Fibroblast of lung (primary cell): Measurements from ENCODE around the gene KCNG2. TPM values are rescaled to one million over a fixed set of nuclear protein-coding genes. Genes with fewer than 3 reads are reported as not detected.

Experiments used
- DNase-seq, 2 donors: peaks; one replicate each; pipeline versions ENCODE4 v3.0.0 to v3.0.0-alpha.2; 2010; ENCODE audit warnings: low read depth in 2 of 2
- H2AFZ ChIP-seq: 2 replicates; pipeline ENCODE4 v1.5.1; 2012; ENCODE audit warnings: low read length, control low read depth, inconsistent platforms
- H3K27ac ChIP-seq: 2 replicates; pipeline ENCODE4 v1.5.1; 2011; ENCODE audit warnings: low read length, control low read depth; ENCODE audit not compliant: insufficient read depth
- H3K27me3 ChIP-seq: 2 replicates; pipeline ENCODE4 v1.5.1; 2011; ENCODE audit warnings: mild to moderate bottlenecking, low read length; ENCODE audit not compliant: control insufficient read depth, insufficient read depth
- H3K36me3 ChIP-seq: 2 replicates; pipeline ENCODE4 v1.5.1; 2011; ENCODE audit warnings: low read length; ENCODE audit not compliant: control insufficient read depth, insufficient read depth
- H3K4me1 ChIP-seq: 2 replicates; pipeline ENCODE4 v1.5.1; 2011; ENCODE audit warnings: low read length; ENCODE audit not compliant: control insufficient read depth, insufficient read depth; ENCODE audit errors: extremely low read depth
- H3K4me2 ChIP-seq: 2 replicates; pipeline ENCODE4 v1.5.1; 2011; ENCODE audit warnings: low read length, control low read depth; ENCODE audit not compliant: insufficient read depth; ENCODE audit errors: extremely low read depth
- H3K4me3 ChIP-seq, 4 experiments: fragments of 200-600 bp in 1 of 4; sonication (generic) in 1 of 4; replicated peaks in 1 of 4; 2 replicates each; pipeline ENCODE4 v1.5.1; 2011 to 2016; ENCODE audit warnings: low read length in 4 of 4, low read depth in 3 of 4, mild to moderate bottlenecking in 3 of 4, control low read depth in 2 of 4, inconsistent platforms in 1 of 4, mixed read lengths in 1 of 4; ENCODE audit not compliant: insufficient read depth in 1 of 4; ENCODE audit errors: control extremely low read depth in 1 of 4
- H3K79me2 ChIP-seq: 2 replicates; pipeline ENCODE4 v1.5.1; 2012; ENCODE audit warnings: mild to moderate bottlenecking, low read length, inconsistent platforms; ENCODE audit not compliant: control insufficient read depth, insufficient read depth
- H3K9ac ChIP-seq: 2 replicates; pipeline ENCODE4 v1.5.1; 2011; ENCODE audit warnings: mild to moderate bottlenecking, low read length, control low read depth; ENCODE audit not compliant: insufficient read depth
- H3K9me3 ChIP-seq: 2 replicates; pipeline ENCODE4 v1.5.1; 2012; ENCODE audit warnings: low read depth, low read length; ENCODE audit not compliant: control insufficient read depth, insufficient read depth
- H4K20me1 ChIP-seq: 2 replicates; pipeline ENCODE4 v1.5.1; 2011; ENCODE audit warnings: low read length; ENCODE audit not compliant: control insufficient read depth, insufficient read depth; ENCODE audit errors: extremely low read depth
- CTCF ChIP-seq, 2 donors: IDR thresholded peaks in 1 of 2; conservative IDR thresholded peaks in 1 of 2; 1 replicate in 1 of 2; 2 replicates in 1 of 2; pipeline ENCODE4 v1.5.1; 2011 to 2012; ENCODE audit warnings: low read length in 2 of 2, control low read depth in 1 of 2, inconsistent platforms in 1 of 2, low read depth in 1 of 2, mild to moderate bottlenecking in 1 of 2
- EZH2 ChIP-seq: IDR thresholded peaks from 2 replicates; pipeline ENCODE4 v1.5.1; 2012; ENCODE audit warnings: low read length, control low read depth, mild to moderate bottlenecking; ENCODE audit errors: missing control alignments
- polyA plus RNA-seq, 2 donors: library from polyadenylated mRNA; depleted of rRNA in 1 of 2; stranded (reverse) in 1 of 2; unstranded in 1 of 2; fragments of >200 nt; gene quantifications; 2 replicates each; pipeline ENCODE4 v1.2.1, GENCODE V29; 2011 to 2012; ENCODE audit warnings: missing spikeins in 1 of 2
- total RNA-seq: library from RNA; depleted of rRNA; stranded (reverse); fragments of >200 nt; gene quantifications from 2 replicates; pipeline ENCODE4 v1.2.1, GENCODE V29; 2014

The KCNG2 gene
- total and polyA plus RNA-seq, 2 donors (not counting 1 experiment from before 2014, with no cell fraction given), result 0.42 to 10.1 TPM

GRCh38 chr18:79871481-79872091 lies 73.8 kb downstream of the KCNG2 start:
- Histone ChIP-seq H3K27me3 (peaks cover 8% of the 10 kb centered on the region), H3K4me2 (no peak overlapping the region), H3K36me3 (no peaks in the 10 kb centered on the region), H3K79me2 (no peaks in the 10 kb centered on the region), H4K20me1 (no peaks in the 10 kb centered on the region), H3K4me3 (no peak overlapping the region), H3K9me3 (no peaks in the 10 kb centered on the region), H3K27ac (no peak overlapping the region), H3K9ac (no peak overlapping the region), H3K4me1 (no peaks in the 10 kb centered on the region), H2AFZ (no peak overlapping the region)
- DNase-seq, result no peak
- TF ChIP-seq EZH2 (no peak), CTCF (conservative IDR thresholded peaks at IDR 0.05 in 1 of 2, IDR thresholded peaks at IDR 0.05 in 1 of 2; ENCODE audit: low read depth in 1 of 2, low read length in 2 of 2) (no peak)

GRCh38 chr18:79872527-79873444 lies 75.0 kb downstream of the KCNG2 start:
- Histone ChIP-seq H3K9ac (no peak overlapping the region), H2AFZ (no peak overlapping the region), H3K27me3 (peaks cover 8% of the 10 kb centered on the region), H3K9me3 (no peaks in the 10 kb centered on the region), H4K20me1 (no peaks in the 10 kb centered on the region), H3K36me3 (no peaks in the 10 kb centered on the region), H3K4me2 (no peak overlapping the region), H3K4me1 (no peaks in the 10 kb centered on the region), H3K4me3 (no peak overlapping the region), H3K27ac (no peak overlapping the region), H3K79me2 (no peaks in the 10 kb centered on the region)
- TF ChIP-seq EZH2 (no peak), CTCF (conservative IDR thresholded peaks at IDR 0.05 in 1 of 2, IDR thresholded peaks at IDR 0.05 in 1 of 2; ENCODE audit: low read depth in 1 of 2, low read length in 2 of 2) (no peak)
- no peak for DNase-seq

- no peak overlapping the region for H3K4me3 ChIP-seq
- H4K20me1 ChIP-seq, result no peaks in the 10 kb centered on the region
- no peak for DNase-seq
- no peaks in the 10 kb centered on the region for H3K9me3 ChIP-seq
- no peaks in the 10 kb centered on the region for H3K36me3 ChIP-seq
- H3K27me3 ChIP-seq, result peaks cover 8% of the 10 kb centered on the region
- no peak overlapping the region for H3K9ac ChIP-seq
- TF ChIP-seq EZH2, result no peak
- no peak for TF ChIP-seq CTCF (conservative IDR thresholded peaks at IDR 0.05 in 1 of 2, IDR thresholded peaks at IDR 0.05 in 1 of 2; ENCODE audit: low read depth in 1 of 2, low read length in 2 of 2)
- H3K4me2 ChIP-seq, result no peak overlapping the region
- H3K79me2 ChIP-seq, result no peaks in the 10 kb centered on the region
- no peak overlapping the region for H3K27ac ChIP-seq
- H3K4me1 ChIP-seq, result no peaks in the 10 kb centered on the region
- H2AFZ ChIP-seq, result no peak overlapping the region
Observed at GRCh38 chr18:79873449-79874110, 75.8 kb downstream of the KCNG2 start.
